ENCODE results near the gene PPP1R12B.
"Not testable (repeated sequence)": the region's sequence is repeated elsewhere in the genome, so short reads cannot be mapped to it uniquely, and the experiment has no call there.

DNA sequence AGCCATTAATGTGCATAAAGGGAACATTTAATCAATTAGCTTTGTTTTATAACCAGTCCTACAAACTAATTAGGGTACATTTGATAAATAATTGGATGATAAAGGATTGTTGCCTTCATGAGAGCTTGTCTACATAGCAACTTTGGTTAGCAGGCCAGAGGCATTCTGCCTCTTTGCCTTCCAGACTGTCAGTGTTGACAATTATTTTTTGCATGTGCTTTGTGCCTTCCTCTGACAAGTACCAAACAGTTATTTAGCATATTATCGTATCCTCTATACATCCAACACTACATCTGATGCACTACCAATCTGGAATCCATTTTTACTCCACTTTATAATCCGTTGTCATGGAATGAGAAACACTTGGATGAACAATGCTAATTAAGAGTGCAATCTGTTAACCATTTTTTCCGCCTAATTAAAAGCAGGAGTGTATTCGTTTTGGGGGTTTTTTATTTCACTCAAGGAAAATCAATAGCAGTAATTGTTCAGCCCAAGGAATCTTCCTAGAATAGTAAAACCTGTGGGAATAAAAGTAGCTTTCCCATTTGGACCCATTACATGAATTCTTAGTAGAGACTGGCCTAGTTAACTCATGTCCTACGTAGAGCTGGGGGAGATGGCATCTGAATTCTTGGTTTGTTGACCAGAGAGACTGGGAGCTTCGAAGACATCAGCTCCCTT is 196.4 kb downstream of the PPP1R12B start:
- TF ChIP-seq, protein P1, sequence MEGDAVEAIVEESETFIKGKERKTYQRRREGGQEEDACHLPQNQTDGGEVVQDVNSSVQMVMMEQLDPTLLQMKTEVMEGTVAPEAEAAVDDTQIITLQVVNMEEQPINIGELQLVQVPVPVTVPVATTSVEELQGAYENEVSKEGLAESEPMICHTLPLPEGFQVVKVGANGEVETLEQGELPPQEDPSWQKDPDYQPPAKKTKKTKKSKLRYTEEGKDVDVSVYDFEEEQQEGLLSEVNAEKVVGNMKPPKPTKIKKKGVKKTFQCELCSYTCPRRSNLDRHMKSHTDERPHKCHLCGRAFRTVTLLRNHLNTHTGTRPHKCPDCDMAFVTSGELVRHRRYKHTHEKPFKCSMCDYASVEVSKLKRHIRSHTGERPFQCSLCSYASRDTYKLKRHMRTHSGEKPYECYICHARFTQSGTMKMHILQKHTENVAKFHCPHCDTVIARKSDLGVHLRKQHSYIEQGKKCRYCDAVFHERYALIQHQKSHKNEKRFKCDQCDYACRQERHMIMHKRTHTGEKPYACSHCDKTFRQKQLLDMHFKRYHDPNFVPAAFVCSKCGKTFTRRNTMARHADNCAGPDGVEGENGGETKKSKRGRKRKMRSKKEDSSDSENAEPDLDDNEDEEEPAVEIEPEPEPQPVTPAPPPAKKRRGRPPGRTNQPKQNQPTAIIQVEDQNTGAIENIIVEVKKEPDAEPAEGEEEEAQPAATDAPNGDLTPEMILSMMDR (conservative IDR thresholded peaks at IDR 0.05; ENCODE audit: low read length) = not testable (repeated sequence)
- not testable (repeated sequence) for TF ChIP-seq EZH2phosphoT487 (IDR thresholded peaks at IDR 0.05; ENCODE audit: borderline replicate concordance, low read depth, low read length)

All from OCI-LY7 (cell line).